ENCODE data around the gene MSRB2. TPM values are rescaled to one million over a fixed set of nuclear protein-coding genes. Genes with fewer than 3 reads are reported as not detected.
"Not testable (repeated sequence)": the region's sequence is repeated elsewhere in the genome, so short reads cannot be mapped to it uniquely, and the experiment has no call there.

Gene MSRB2
- total RNA-seq, 1 experiment from 2014 or later = 9.6 TPM

- TF ChIP-seq USF2 (CRISPR knock-in tag; IDR thresholded peaks at IDR 0.05) = no peak
- TF ChIP-seq CREM (CRISPR knock-in tag; IDR thresholded peaks at IDR 0.05) = no peak
- TF ChIP-seq ESRRA (CRISPR knock-in tag; IDR thresholded peaks at IDR 0.05; ENCODE audit: borderline replicate concordance) = no peak
- TF ChIP-seq ZNF425 (CRISPR knock-in tag; conservative IDR thresholded peaks at IDR 0.05) = no peak
Observed at GRCh38 chr10:23058366-23058765, 37.0 kb upstream of the MSRB2 start (continued).

- peaks cover 5% of the 10 kb centered on the region; the same call in 1 of the 2 replicates for H3K27me3 Mint-ChIP-seq (ENCODE audit: low read depth)
- ATAC-seq = peak; percentile 46
- CTCF ChIA-PET = no interaction called here
- H3K4me3 Mint-ChIP-seq = no peak overlapping the region
- peak overlapping the region; percentile 42; the same call in 1 of the 2 replicates for H3K27ac Mint-ChIP-seq
- TF ChIP-seq ZNF671 (CRISPR knock-in tag; IDR thresholded peaks at IDR 0.05) (no peak), HMGA2 (CRISPR knock-in tag; IDR thresholded peaks at IDR 0.05) (no peak)
- POLR2A ChIA-PET = no interaction called here
- DNase-seq (ENCODE audit: low spot score) = no peak
- H3K36me3 Mint-ChIP-seq = peaks cover 24% of the 10 kb centered on the region
- H3K9me3 Mint-ChIP-seq = peaks cover 24% of the 10 kb centered on the region
- peaks cover 50% of the 10 kb centered on the region for H3K4me1 Mint-ChIP-seq
Observed at GRCh38 chr10:23060918-23061317, 34.5 kb upstream of the MSRB2 start.

GRCh38 chr10:23063045-23063972, 32.1 kb upstream of the MSRB2 start:
- DNase-seq (ENCODE audit: low spot score) (no peak), ATAC-seq (no peak)
- H3K36me3 Mint-ChIP-seq = peaks cover 24% of the 10 kb centered on the region
- no peaks in the 10 kb centered on the region; the same call in 1 of the 2 replicates for H3K27me3 Mint-ChIP-seq (ENCODE audit: low read depth)
- no peak overlapping the region for H3K4me3 Mint-ChIP-seq
- peaks cover 35% of the 10 kb centered on the region for H3K4me1 Mint-ChIP-seq
- CTCF ChIA-PET = interaction anchor here (1.2 to 1.4 kb wide), 2 partner anchors 8 to 27 kb away, joined by 3 to 4 read pairs; no protein-coding TSS in a partner anchor
- TF ChIP-seq CDX4 (CRISPR knock-in tag; IDR thresholded peaks at IDR 0.05; ENCODE audit: borderline replicate concordance) (no peak), ZNF423 (CRISPR knock-in tag; IDR thresholded peaks at IDR 0.05) (peak; percentile 86)
- peak overlapping the region; percentile 5; the same call in 1 of the 2 replicates for H3K27ac Mint-ChIP-seq
- POLR2A ChIA-PET = interaction anchor here (0.5 kb wide), 1 partner anchor 818 kb away, joined by 3 read pairs; no protein-coding TSS in a partner anchor
- H3K9me3 Mint-ChIP-seq = peaks cover 24% of the 10 kb centered on the region

GRCh38 chr10:23063973-23064812, 31.2 kb upstream of the MSRB2 start:
- POLR2A ChIA-PET = interaction anchor here (0.5 kb wide), 2 partner anchors 818 to 1785 kb away, joined by 3 to 5 read pairs; no protein-coding TSS in a partner anchor
- no peak for DNase-seq (ENCODE audit: low spot score)

GRCh38 chr10:23064813-23065114, 30.6 kb upstream of the MSRB2 start:
- Mint-ChIP-seq H3K36me3 (peaks cover 13% of the 10 kb centered on the region), H3K4me1 (peaks cover 34% of the 10 kb centered on the region), H3K9me3 (peaks cover 11% of the 10 kb centered on the region)
- POLR2A ChIA-PET; CTCF ChIA-PET; H3K4me3 Mint-ChIP-seq; ATAC-seq; DNase-seq (ENCODE audit: low spot score); H3K27me3 Mint-ChIP-seq (ENCODE audit: low read depth); H3K27ac Mint-ChIP-seq: not testable (repeated sequence)

More at GRCh38 chr10:23063973-23064812, 31.2 kb upstream of the MSRB2 start:
- Mint-ChIP-seq H3K27ac (no peak overlapping the region), H3K9me3 (peaks cover 17% of the 10 kb centered on the region), H3K36me3 (peaks cover 18% of the 10 kb centered on the region), H3K4me1 (peaks cover 35% of the 10 kb centered on the region), H3K4me3 (no peak overlapping the region), H3K27me3 (ENCODE audit: low read depth) (no peaks in the 10 kb centered on the region; the same call in 1 of the 2 replicates)
- ATAC-seq = no peak
- no peak for TF ChIP-seq ESRRA (CRISPR knock-in tag; IDR thresholded peaks at IDR 0.05; ENCODE audit: borderline replicate concordance)
- no peak for TF ChIP-seq PRDM15 (CRISPR knock-in tag; IDR thresholded peaks at IDR 0.05)
- TF ChIP-seq SOX15 (CRISPR knock-in tag; IDR thresholded peaks at IDR 0.05) = no peak
- TF ChIP-seq TP53 (CRISPR knock-in tag; IDR thresholded peaks at IDR 0.05) = no peak
- TF ChIP-seq IRF2 (CRISPR knock-in tag; IDR thresholded peaks at IDR 0.05; ENCODE audit: borderline replicate concordance, low read depth) = no peak
- no peak for TF ChIP-seq ZNF121 (CRISPR knock-in tag; IDR thresholded peaks at IDR 0.05)
- TF ChIP-seq TEAD4 (CRISPR knock-in tag; IDR thresholded peaks at IDR 0.05) = no peak
- TF ChIP-seq NR2C2 (CRISPR knock-in tag; IDR thresholded peaks at IDR 0.05) = no peak
- no peak for TF ChIP-seq ZNF219 (CRISPR knock-in tag; IDR thresholded peaks at IDR 0.05; ENCODE audit: borderline replicate concordance)
- CTCF ChIA-PET = interaction anchor here (1.2 to 1.4 kb wide), 2 partner anchors 9 to 28 kb away, joined by 3 to 4 read pairs; no protein-coding TSS in a partner anchor

All from WTC11 (cell line).